A673 (cell line): Measurements from ENCODE around the gene MELTF.

Source experiments
- EZH2 ChIP-seq: fragments of 200-600 bp; sonication (generic); IDR thresholded peaks from 2 replicates; pipeline ENCODE4 v1.6.1; 2017; ENCODE audit warnings: borderline replicate concordance, low read depth, mild to moderate bottlenecking, mixed read lengths, antibody characterized with exemption, low read length; ENCODE audit not compliant: poor library complexity, severe bottlenecking
- TF ChIP-seq, protein P1 (sequence below): fragments of 300-800, 200-600 bp; sonication (generic); conservative IDR thresholded peaks from 2 replicates; pipeline ENCODE4 v1.5.1; 2017; ENCODE audit warnings: low read depth, mild to moderate bottlenecking, antibody characterized with exemption, low read length, moderate library complexity, mixed read lengths

DNA sequence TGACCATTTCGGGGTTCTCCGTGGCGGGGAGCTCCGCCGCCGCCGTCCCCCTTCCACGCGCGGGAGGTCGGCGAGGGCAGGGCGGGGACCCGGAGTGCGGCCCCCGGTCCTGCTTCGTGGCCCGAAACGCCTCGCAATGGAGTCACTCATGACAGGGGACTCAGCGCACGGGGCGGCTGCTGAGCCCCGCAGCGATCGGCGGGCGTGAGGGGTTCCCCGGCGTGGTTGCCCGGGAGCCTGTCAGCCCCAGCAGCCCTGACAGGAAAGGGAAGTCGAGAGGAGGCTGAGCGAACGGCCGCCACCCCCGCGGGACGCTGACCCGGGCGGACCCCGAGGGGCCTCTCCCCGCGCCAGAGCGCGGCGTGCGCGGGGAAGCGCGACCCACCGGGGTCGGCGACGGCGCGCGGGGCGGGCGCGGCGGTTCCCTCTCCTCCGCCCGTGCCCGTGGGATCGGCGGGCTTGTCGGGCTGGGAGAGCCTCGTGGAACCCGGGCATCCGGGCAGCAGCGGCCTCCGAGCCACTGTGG lies 60.4 kb downstream of the MELTF start:
- TF ChIP-seq, protein P1, sequence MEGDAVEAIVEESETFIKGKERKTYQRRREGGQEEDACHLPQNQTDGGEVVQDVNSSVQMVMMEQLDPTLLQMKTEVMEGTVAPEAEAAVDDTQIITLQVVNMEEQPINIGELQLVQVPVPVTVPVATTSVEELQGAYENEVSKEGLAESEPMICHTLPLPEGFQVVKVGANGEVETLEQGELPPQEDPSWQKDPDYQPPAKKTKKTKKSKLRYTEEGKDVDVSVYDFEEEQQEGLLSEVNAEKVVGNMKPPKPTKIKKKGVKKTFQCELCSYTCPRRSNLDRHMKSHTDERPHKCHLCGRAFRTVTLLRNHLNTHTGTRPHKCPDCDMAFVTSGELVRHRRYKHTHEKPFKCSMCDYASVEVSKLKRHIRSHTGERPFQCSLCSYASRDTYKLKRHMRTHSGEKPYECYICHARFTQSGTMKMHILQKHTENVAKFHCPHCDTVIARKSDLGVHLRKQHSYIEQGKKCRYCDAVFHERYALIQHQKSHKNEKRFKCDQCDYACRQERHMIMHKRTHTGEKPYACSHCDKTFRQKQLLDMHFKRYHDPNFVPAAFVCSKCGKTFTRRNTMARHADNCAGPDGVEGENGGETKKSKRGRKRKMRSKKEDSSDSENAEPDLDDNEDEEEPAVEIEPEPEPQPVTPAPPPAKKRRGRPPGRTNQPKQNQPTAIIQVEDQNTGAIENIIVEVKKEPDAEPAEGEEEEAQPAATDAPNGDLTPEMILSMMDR: no peak
- no peak for TF ChIP-seq EZH2
